ENCODE data around the gene PSMD11.
"Not testable (repeated sequence)": the region's sequence is repeated elsewhere in the genome, so short reads cannot be mapped to it uniquely, and the experiment has no call there.

The PSMD11 gene

DNA sequence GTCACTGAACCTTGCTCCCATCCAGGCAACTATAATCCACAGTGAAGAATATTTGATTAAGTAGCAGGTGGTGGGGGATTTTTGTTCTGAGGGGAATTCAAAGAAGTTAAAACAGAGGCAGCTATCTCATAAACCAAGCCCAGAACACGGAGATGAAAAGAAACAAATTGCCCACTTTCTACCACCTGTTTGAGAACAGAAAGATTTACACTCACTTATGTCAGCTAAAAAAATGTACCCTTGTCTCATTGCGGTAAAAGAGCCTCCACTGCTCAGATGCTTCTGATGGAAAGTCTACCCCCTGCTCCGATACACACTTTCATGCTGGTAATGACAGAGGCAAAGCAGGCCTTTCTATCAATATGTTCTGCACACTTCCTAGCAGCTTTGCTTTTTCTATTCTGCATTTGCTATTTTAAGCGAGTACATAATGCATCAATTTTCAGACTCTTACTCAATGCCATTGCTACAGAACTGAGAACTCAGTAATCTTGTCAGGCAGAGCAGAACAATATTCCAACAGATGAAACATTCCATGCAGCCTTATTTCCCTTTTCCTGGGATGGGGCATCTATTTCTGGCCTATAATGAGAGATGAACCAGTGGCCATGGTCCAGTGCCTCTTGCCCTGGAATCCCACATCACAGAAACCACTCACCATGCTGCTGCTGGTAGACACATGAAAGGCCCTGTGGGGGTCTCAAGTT lies 71.5 kb downstream of the PSMD11 start:
- no peak for DNase-seq

DNA sequence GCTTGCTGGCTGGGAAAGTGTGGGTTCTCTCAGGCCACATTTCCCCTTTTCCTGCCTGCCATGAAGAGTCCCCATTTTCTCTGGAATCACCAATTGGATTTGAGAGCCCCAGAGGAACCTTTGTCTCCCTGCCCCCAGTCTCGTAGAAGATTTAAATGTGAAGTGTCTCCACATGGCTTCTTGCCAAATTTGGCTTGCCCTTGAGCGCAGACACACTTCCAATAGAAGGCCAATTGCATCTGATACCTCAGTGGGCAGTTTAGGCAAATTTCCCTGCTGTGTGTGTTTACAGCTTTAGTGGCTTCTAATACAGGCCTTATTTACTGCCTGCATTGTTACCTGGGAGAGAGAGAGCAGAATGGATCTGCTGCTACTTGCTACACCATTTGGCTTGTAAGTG lies 72.1 kb downstream of the PSMD11 start:
- no peak for DNase-seq

DNA sequence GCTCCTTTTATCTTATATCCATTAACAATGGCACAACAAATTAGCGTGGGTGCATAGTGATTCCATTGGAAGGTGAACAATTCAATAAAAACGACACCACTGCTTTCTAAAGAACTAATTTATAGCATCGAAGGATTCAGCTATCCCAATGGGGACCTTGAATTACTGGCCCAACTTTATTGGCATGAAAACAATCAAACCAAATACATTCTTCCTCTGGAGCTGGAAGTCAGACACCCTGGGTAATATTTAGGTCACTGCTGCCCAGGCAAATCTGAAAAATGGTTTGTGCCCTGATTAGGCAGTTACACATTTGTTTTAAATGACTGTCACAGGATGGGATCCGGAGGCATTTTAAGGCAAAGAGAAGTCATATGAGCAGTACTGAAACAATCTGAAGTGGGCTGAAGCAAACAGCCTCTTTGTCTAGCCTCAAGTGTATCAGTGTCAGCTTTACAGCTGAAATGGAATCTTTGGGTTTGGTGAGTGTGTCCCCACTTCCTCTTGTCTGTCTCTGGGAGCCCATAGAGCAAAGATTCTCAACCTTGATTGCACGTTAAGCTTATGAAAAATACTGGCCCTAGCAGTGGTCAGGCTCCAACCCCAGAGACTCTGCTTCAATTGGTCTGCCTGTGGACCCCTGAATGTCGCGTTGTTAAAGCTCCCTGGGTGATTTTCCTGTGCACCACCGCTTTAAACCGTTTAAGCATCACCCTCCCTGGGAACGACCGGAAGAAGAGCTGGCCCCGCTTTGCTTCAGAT lies 72.8 kb downstream of the PSMD11 start:
- no peak for DNase-seq

DNA sequence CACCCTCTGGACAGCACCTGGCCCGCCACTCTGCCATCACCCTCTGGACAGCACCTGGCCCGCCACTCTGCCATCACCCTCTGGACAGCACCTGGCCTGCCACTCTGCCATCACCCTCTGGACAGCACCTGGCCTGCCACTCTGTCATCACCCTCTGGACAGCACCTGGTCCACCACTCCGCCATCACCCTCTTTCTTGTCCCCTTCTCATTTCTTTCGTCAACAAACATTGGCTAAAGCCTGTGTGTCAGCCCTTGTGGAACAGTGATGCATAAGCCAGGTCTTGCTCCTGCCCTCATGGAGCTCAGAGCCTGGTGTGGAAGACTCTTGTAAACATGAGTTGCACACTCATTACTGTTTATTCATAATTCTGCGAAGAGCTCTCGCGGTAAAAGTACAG lies 73.7 kb downstream of the PSMD11 start:
- no peak for DNase-seq

DNA sequence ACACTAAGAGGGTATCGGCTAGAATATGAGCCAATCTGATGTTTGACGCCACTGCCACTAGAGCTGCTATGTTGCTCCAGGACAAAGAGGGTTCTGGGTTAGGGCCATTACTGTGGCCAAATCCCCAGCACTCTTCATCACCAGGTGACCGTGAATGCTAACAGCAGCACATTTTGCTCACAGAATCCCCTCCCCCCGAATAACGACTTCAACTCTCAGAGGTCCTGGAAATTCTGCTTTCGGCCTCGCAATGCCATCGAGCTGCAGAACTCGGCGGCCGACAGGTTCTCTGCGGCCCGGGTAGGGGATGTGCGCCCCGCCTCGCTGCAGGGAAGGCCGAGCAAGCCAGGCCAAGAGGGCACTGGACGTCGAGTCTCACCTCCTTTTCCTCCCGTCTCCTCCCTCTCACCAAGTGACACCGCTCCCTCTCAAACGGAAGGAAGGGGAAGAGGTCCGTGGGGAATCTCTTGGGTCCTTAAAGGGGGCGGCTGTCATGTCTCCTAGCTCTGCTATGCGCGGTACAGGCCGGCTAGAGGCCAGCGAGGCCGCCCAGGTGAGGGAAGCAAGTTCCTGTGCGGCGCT lies 74.4 kb downstream of the PSMD11 start:
- DNase-seq, result no peak

DNA sequence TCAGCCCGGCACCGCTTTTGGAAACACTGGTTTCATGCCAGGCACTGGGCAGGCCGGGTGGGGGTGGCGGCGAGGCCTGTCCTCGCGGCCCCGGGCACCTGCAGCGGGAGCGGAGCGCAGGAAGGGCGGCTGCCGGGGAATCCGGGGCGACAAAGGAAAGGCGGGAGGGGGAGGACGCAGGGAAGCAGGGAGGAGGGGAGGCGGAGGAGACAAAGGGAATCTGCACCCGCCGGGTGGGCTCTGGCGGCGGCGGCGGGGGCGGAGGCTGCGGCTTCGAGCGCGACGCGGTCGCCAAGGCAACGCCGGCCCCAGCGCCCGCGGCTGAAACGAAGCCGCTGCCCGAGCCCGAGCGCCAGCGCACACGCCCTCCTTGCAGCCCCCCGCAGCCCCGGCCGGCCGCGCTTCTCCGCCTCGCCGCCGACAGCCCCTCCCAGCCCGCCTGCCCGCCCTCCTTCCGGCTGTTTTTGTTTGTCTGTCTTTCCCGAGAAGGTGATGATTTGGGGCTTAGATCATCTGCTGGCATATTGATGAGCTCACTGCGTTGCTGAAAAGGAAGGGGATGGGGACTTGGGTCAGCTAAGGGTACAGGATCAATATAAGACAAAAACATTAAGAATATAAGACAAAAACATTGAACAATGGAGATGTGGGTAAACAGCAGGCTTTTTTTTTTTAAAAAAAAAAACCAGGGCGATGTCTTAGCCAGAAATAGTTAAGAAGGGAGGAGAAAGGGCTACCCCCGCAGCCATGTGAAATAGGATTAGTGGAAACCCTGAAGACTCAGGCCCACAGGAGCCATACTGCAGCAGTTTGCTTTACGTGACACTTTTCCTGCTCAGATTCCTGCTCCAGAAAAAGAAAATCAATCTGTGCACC lies 75.2 kb downstream of the PSMD11 start:
- DNase-seq, result no peak

DNA sequence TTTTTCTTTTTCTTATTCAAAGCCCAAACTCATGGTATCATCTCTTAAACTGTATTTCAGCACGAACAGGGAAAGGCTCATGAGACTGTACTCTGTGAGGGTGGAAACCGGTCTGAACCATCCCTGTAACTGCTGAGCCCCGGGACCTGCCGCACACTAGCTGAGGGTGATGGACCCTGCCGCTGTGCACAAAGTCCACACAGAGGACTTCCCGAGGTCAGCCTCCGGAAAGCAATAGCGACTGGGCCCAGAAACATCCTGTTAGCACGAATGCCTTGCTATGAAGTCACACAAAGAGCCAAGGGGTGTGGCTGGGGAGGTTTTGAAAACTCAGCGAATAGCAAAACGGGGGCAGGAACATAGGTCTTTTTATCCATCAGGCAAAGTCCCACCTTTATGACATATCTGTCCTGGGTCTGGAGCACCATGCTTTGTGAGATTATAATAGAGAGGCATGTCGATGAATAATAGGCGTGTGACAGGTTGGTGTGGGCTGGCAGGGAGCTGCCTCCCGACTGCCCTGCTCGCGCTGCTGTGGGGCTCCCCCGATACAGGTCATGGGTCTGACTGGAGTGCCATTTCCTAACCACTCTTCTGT lies 75.9 kb downstream of the PSMD11 start:
- DNase-seq, result no peak

DNA sequence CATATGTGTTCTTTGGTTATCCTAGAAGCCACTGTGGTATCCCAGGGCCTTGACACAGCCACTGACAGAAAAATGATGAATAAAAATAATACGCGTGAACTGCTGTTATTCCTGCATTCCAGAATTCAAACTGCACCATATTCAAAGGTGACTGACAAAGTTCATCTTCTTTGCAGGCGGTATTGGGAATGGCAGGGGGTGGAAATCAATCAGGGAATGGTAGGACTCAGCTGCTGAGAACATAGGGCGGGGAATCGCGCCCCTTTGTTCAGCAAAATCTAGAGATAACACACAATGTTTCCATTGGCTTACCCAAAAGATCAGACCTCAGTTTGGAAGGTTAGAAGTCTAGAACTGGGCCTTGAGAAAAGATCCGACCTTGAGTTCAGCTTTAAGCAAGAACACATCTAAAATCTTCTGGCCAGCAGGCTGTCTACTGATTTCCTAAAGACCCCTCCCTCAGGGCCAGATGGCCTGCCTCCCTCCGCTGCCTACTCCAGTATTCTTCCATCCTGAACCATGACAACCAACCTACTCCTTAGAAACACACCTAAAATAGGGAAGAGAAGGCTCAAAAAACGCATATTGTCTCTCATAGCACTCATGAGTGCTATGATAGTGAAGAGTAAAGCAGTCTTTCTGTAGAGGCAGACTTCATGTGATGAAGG lies 76.6 kb downstream of the PSMD11 start:
- no peak for DNase-seq

DNA sequence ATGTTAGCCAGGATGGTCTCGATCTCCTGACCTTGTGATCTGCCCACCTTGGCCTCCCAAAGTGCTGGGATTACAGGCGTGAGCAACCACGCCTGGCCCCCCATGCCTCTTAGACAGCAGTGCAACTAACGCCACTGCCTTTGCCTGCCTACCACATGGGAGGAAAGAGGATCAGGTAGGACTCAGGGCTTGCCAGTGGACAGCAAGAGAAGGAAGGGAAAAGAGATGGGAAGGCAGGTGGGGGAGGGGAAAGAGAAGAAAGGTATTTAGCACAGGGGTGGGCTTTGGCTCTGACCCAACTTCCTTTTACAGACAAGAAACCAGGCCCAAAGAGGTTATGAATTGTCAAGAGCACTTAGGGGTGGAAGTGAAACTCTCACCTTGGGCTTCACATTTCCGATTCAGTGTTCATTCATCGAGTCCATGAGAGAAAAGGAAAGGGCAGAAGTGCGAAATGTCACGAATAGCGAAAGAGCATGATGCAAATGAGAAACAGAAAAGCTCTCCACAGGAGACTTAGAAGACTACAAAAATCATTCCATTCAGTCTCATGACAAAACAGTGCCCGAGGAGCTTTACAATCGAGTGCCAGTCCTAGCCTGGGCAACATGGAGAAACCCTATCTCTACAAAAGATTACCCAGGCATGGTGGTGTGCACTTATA lies 78.8 kb downstream of the PSMD11 start:
- DNase-seq, result no peak

DNA sequence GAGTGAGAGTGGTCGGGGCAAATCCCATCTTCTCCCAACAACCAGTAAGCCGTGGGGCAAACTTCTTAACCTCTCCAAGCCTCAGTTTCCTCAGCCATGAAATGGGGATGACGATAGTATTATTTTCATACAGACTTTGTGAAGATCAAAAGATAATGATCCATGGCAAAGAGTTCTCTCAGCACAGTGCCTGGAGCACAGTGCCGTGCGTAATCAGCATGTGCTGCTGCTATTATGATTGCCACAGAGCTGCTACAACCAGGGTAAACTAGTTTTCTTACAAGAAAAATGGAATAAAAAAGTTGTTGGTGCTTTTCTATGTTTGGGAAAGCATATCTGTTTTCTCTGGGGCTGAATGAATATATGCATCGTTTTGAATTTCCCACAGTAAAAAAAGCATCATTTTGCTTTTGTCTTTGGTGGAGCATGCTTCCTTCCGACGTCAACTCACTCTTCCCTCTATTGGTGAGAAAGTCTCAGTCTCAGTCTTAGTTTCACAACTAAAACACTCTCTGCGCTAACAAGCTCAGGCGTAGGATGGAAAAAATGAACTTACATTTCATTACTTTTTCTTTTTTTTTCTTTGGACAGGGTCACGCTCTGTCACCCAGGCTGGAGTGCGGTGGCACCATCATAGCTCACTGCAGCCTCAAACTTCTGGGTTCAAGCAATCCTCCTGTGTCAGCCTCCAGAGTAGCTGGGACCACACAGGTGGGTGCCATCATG lies 79.7 kb downstream of the PSMD11 start:
- no peak for DNase-seq

DNA sequence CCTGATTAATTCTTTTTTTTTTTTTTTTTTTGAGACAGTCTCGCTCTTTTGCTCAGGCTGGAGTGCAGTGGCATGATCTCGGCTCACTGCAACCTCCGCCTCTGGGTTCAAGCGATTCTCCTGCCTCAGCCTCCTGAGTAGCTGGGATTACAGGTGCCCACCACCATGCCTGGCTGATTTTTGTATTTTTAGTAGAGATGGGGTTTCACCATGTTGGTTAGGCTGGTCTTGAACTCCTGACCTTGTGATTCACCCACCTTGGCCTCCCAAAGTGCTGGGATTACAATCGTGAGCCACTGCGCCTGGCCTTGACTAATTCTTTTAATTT lies 80.2 kb downstream of the PSMD11 start:
- not testable (repeated sequence) for DNase-seq

DNA sequence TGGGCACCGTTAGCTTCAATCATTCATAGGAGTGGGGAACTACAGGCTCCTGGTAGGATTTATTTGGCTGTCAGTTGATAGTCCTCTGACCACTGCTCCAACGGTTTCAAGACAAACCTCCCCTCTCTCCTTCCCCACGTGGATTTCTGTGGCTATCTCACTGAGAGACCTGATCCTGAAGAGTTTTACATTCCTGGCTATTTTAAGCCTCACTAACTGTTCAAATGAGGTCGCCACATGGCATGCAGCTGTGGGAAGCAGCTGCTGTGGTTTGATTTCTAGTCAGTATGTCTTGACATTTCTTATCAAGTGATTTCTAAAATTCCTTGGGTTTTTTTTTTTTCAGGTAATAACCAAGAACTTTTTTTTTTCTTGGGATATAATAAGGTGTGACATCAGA lies 80.8 kb downstream of the PSMD11 start:
- DNase-seq, result no peak

DNA sequence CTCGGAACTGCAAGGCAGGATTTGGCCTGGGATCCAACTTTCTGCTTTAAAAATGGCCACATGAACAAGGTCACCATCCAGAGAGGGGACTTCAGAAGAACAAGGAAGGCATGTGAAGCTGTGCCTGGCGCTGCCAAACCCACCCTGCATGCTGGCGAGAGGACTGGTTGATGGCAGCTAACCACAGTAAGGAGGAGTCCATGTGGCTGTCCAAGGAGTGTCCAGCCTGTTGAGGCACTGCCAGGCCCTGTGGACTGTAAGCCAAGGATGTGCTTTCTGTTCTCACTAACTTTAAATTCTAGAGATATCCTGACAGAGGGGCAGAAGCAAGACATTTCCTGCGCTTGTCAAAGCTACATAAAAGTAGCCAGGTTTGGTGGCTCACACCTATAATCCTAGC lies 82.8 kb downstream of the PSMD11 start:
- DNase-seq, result no peak

DNA sequence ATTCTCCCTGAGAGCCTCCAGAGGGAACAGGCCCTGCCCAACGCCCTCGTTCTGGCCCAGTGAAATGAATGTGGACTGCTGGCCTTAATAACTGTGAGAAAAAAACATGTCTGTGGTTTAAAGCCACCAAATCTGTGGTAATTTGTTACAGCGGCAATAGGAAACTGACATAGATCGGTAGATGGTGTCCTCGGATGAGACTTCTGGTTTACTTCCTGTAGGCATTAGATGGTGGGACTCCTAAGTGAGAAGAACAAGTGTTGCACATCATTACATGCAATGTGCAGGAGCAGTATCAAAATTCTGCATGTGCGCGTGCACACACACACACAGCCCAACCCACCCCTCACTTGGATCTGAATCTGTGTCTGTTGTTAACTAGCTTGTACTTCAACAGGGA lies 84.5 kb downstream of the PSMD11 start:
- no peak for DNase-seq

DNA sequence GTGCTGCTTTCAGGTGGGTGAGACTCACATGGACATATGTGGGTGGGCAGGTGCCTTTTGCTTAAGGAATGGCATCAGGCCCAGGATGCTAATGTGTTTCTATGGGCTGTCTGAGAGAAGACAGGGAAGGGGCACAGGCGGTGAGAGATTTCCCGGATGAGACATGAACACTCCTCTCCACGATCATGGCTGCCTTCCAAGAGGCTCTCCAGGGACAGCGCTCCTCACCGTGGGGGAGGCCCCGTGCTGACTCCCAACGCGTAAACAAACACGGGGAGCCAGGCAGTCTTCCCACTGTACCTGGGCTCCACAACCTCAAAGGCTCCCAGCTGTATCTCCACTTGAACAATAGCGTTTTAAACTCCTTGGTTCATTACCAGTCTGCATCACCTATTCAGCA lies 85.3 kb downstream of the PSMD11 start:
- DNase-seq, result no peak
